Measurements from ENCODE around the gene MUL1.
A peak's percentile ranks its signal among the peaks of the same experiment; 100 is the strongest.

MUL1 gene

DNA sequence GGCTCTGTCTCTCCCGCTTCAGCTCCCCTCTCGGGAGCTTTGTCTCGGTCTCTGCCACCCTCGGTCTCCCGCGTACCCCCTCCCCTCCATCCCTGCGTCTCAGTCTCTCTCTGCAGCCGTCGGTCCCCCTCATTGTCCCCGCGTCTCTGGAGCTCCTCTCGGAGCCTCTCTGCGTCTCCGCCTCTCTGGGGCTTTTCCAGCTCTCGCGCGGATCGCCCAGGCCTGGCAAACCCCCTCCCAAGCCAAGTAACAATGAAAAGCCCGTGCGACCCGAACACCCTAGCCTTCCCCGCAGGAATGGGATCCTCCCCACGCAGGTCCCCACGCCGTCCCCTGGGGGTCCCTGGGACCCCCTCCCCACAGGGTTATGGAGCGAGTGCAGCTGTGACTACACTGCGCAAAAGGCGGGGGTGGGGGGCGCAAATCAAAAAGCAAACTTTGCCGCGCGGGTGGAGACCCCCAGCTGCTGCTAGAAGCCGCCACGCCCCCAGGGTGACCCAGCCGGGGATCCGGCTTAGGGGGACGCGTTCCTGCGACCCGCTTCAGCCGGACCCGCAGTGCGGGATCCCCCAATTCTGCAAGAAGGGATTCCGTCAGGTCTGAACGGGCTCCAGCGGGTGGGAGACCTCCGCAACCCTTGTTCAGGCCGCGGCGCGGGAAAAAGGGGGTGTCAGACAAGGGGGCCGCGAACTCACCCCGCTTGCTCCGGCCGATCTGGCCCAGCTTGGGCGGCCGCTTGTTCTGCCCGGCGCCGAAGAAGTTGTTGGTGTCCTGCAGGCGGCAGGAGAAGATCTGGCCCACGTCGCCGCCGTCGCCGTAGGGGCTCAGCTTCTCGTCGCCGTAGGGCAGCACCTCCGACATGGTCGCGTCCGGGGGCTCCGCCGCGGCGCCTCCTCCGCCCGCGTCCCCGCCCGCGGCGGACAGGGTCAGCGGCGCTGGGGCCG is 23.2 kb downstream of the MUL1 start:
- DNase-seq: peak; percentile 20

DNA sequence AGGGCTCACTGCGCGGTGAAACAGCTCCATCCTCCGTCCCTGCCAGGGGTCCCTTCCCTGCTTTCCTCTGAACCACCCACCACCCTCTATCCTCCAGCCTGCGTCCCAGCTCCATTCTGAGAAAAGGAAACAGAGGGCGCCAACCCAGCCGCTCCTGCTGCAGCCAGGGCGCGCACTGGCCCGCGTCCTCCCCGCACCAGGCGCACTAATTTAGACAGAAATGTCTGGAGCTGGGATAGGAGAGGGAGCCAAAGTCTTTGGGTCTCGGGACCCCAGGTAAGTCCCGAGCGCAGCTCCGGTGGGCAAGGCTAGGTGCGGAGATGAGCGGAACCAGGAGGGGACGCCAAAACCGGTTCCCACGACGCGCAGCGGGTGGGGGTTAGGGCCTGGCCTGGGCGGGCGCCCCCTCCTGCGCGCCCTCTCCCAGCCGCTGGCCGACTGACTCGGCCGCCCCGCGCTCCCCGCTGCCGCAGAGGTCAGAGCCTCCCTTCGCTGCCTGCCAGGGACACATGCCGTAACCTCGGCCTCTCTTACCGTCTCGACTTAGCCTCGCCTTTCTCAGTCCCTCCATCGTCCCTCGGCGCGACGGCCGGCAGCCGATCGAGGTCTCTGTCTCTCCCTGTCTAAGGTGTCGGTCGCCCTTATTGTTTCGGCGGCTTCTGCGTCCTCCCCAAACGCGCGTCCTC is 24.0 kb downstream of the MUL1 start:
- peak; percentile 28 for DNase-seq

DNA sequence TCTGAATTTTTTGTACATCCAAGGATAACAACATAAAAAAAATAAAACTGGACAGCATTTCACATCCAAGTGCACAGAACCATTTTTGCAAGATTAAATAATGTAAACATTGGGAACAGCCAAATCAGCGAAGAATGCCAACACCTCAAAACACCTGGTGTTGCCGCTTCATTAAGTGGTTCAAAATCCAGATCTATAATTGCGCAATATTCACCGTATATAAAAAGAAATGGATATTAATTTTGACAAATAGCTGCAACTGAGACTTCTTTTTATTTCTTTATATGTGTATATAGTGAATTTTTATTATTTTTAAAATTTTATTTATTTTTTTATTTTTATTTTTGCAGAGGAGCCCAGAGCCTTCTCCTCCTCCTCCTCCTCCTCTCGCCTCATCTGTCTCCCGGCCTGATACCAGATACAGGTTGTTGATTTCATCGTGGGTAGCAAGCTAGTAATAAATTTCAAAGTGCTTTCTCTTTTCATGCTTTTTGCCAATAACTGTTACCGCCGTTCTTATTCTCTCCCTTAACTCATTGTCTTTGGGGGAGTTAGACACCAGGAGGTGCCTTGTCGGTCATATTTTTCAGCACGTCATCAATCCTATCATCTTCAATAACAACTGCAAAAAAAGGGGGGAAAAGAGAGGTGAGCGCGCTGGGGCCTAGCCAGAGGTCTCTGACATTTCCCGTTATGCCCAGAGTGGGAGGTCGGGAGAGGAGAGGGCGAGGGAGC is 24.7 kb downstream of the MUL1 start:
- DNase-seq: no peak

DNA sequence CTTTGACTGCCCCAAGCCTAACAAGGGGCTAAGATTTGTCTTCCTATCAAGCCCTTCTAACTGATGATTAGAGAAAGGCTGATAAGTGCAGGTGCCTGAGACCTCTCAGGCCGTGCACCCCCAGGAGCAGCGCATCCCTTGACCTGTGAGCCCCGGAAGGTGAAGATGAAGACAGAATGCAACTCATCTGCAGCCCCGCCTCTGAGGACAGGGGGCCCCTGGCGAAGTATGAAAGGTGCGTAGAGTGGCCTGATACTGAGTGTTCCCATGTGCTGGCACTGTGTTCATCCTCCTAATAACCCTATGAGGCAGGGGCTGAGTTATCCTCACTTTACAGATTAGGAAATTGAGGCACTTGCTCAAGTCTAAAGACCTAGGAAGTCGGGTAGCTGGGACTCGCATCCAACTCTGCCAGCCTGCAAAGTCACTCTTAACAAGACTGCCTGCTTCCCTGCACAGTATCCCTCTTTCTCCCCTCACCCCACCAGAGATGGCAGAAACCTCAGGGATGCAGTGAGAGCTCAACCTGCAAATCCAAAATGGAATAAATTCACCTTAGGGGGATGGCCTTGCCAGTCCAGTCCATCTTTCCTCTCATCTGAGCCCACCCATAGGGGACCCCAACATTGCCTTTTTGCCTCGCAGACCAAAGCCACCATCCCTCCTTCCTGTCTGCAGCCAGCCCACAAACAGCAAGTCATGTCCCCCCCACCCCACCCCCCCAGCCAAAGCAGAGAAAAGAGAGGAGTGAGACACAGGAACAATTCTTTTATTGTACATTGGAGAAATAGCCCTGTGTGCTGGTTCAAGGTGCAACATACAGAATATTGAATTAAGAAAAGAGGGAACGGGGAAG is 26.1 kb downstream of the MUL1 start:
- no peak for DNase-seq

DNA sequence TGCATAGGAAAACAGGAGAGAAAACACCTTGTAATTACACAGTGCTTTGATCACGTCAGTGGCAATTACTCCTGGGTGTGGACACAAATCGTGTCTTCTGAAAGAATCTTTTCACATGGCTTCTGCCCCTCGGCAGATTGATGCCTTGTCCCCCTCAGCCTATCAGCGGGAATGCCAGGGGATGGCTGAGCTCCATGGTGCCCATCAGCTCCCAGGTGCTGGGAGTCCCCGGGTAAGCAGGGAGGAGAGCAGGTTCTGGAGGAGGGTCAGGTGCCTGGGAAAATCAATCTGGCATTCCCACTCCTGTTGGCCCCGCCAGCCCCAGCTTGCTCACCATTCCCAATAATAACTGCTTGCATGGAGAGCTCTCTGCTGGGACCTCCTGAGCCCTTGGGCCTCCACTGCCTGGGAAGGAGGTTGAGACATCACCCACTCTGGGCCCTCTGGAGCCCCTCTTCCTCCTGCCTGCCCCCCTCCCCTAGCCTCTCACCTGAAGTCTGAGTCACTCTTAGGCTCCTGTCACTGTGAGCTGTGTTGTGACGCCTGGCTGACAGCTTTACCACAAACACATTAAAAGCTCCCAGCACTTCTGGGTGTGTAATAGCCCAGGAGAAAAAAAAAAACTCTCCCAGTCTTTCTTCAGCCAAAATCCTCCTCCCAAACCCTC is 26.9 kb downstream of the MUL1 start:
- peak; percentile 87 for DNase-seq

DNA sequence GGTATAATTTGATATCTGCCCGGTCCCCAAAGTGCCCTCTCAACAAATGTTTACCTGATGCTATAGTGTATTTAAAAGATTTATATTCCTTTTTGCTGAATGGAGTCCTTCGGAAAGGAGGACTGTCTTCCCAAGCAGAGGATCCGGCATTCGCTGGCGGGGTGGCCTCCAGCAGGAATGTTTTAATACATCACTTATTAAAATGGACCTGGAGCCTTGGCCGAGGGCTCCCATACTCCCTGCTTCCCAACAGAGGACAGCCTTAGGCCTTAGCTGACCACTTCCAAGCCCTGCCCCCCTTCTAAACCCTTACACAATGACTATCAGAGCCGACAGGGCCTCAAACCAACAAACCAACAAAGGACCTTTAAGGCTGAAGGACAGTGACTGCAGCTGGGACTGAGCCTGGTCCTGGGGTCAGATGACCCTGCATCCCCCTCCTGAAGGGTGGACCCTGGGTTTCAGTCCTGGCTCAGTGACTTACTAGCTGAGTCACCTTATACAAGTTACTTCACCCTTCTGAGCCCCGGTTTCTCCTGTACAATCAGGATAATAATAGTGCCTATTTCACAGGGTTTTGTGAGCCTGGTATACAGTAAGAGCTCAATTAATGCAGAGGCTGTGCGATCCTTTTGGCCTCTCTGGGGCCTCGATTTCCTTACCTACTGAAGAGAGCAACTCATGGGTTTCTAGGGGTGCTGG is 27.6 kb downstream of the MUL1 start:
- no peak for DNase-seq

DNA sequence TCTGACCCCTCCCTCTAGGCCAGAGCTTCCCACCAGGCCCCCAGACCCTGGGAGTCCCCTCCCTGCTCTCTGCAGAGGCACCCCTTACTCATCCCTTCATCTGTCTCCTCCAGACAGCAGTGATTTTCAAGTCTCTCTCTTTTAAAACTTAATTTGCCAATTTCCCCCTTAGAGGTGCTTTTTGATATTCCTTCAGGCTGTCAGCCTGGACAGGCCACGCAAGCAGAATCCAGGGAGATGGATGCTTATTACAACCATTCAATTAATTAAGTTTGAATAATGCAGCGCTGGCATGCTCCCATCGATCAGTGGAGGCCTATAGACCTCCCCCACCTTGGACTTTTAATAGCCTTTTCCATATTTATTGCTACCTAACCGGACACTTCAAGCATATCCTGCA is 28.1 kb downstream of the MUL1 start:
- no peak for DNase-seq

DNA sequence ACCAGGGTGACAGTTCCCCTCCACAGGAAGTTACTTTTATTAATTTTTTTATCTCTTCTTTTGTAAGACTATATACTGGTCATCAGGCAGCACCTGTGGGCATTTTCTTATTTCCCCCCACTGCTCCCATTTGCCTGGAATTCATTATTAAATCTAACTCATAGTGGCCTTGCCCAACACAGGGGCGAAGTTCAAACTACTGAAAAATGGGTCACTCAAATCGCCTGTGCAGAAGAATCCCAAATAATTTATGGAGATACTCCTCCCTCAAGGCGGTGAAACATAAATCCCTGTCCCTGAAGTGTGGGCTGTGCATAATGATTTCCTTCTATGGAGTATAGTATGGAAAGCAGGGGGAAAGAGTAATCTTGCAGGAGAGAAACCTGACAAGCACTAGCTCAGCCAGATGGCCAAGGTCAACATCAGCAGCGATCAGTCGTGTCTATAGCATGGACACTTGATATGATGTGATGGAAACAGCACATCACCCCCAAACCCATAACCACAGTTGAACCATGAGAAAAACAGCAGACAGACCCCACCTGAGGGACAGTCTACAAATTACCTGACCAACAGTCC is 29.8 kb downstream of the MUL1 start:
- DNase-seq: no peak

DNA sequence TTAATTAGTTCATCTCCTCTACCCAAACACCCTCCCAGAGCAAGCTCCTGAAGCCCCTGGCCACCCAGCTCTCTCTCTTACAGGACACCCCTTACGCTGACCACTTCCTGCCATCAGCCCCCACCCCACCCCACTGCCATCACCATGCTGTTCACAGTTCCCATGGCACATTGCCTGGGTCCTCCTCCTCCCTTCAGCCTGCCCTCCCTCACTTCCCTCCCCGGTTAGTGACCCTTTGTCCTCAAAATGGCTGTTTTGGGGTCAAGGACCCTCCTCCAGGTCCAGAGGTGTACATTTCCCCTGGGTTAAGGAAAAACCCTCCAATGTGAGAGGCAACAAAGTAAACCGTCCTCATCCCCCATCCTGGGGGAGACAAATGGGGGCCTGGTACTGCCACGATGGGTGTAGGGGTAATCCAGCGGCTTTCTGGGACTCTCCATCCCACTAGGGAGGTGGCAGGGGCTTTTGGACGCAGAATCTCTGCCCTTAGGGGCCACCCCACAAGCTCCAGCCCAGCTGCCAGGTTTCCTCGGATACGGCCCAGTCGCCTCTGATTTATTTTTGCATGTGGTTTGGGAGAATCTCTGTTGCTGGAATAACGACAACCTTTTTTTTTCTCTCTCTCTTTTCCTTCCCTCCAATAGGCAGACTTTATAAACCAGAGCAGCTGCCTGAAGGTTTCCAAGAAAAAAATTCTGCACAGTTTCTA is 30.4 kb downstream of the MUL1 start:
- DNase-seq: no peak

DNA sequence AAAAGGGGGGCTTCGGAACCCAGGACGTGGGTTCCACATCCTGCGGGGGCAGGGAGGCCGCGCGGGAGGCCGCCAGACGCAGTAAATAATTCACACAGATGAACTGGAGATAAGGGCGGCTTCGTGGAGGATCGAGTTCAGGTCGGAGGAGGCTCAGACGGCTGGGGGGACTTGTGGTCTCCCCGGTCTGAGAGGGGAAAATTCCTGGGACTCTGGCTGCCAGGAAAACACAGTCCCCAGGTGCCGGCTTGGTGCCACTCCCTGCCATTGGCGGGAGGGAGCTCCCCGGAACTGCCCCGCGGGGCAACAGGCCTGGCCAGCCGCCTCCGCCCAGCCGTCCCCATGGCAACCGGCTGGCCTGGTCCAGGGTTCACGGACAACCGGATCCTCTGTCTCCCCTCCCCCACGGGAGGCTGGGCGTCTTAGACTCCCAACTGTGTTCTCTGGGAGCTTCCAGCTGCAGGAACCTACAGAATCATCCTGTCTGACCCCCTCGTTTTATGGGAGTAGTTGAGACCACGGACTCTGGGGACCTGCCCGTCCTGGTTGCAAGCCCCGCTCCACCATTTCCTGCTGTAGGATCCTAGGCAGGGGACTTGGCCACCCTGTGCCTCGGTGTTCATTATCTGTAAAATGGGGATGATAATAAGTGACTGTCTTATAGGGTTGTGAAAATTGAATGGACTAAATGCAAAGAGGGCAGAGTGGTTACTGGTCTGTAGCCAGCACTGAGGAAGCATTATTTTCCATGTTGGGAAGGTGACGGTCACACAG is 31.5 kb downstream of the MUL1 start:
- peak; percentile 87 for DNase-seq

DNA sequence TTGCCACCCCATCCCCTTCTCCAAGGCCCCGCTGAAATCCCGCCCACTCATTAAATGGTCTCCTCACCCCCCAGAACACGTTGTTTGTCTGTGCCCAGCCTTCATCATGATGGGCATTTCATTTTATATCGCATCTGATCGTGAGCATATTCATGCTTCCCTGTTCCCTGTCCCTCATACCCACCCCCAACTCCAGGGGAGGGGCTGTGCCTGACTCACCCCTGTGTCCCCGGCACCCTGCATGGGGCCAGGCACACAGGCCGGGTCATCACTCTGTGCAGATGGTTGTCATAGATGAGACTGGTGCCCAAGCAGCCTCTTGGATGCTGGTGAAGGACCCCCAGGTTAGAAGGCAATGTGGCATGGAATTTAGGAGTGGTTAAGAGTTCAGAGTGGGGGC is 33.0 kb downstream of the MUL1 start:
- DNase-seq: no peak

DNA sequence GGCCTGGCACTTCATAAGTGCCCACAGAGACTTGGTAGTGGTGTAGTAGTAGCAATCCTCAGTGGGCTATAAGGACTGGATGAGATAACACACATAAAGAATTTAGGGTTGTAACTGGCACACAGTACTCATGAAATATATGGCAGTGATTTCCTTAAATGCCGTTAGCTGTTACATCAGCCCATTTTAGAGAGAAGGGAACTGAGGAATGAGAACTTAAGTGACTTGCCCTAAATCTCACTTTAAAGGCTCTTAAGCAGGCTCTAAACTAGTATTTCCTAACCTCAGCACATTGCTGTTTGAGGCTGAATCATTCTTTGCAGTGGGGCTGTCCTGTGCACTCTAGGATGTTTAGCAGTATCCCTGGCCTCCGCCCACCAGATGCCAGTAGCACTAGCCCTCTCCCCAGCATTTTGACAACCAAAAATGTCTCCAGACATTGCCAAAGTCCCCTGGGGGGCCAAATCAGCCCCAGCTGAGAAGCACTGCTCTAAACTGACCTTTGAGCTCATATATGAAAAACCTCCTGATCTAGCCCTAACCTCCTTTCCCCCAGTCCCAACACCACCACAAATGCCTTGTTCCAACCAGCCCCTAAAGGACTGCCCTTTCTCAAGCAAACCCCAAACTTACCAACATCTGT is 33.5 kb downstream of the MUL1 start:
- no peak for DNase-seq

DNA sequence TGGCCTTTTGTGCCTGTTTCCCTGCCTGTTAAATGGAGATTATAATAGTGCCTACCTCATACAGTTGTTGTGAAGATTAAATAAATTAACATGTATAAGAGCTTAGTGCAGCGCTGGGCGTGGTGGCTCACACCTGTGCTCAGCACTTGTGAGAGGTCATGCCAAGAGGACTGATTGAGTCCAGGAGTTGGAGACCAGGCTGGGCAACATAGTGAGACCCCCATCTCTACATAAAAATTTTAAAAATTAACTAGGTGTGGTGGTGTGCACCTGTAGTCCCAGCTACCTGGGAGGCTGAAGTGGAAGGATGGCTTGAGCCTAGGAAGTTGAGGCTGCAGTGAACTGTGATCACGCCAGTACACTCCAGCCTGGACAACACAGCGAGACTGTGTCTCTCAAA is 34.1 kb downstream of the MUL1 start:
- DNase-seq: no peak

DNA sequence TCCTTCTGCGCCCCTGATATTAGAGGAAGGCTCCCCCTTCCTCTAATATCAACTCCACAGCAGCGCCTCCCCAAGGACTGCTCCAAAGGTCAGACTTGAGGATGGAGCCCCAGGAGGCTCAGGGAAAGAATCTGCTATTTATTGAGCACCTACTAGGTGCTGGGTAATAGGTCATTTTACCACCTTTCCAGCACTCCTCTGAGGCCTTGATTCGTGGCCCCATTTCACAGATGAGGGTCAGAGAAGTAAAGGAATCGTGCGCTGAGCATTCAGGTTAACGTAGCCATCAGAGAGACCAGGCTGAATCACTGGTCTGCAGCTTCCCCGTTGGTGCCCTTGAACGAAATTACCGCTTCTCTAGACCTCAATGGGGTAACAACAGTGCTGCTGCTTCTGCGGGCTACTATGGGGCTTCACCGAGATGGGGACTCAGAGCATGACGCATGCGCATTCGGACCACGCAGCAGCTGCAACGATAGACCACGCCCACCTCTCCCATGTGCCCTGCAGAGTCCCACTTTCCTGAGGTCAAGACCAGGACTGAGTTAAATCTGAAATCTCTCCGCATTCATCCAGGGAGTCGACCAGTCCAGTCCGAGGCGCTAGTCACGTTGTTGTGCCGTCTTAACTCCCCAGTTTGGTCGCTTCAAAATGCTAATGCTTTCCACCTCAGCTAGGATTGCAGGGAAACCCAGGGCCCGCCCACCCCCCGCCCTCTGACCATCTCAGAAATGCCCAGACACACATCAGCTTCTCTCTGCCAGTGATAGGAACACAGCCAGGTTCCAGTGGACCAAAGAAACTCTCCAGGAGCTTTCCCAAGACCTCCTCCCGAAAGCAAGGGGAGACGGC is 34.9 kb downstream of the MUL1 start:
- no peak for DNase-seq

DNA sequence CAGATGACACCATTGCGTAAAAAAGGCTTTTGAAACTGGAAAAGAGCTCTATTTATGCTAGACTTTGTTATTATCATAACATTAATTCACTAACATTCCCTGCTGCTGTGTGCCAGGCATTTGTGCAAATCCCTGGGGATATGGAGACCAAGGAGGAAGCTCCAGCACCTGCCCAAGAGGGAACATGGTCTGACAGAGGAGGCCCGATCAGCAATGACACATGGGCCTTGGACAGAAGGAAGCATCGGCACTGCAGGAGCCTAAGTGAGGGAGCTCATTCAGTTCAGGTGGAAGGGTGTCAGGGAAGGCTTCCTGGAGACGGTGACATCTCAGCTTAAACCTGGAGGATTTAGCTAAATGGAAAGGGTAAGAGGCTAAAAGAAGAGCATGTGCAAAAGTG is 35.8 kb downstream of the MUL1 start:
- DNase-seq: no peak

DNA sequence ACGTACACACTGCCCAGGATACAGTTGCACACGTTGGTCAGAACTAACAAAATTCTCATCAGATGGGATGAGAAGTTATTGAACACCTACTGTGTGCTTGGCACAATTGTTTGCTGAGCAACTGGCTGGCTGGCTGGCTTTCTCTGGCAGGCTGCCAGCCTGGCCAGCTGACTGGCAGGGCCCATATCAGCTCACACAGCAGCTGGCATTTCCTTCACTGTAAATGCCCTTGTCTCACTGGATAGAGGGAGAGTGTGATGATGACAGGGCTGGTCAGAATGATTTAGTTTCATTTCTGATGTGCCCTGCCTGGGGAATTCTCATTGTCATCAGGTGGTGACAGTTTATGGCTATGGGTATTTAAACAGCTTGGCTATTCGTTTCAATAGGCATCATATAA is 37.8 kb downstream of the MUL1 start:
- peak; percentile 74 for DNase-seq

DNA sequence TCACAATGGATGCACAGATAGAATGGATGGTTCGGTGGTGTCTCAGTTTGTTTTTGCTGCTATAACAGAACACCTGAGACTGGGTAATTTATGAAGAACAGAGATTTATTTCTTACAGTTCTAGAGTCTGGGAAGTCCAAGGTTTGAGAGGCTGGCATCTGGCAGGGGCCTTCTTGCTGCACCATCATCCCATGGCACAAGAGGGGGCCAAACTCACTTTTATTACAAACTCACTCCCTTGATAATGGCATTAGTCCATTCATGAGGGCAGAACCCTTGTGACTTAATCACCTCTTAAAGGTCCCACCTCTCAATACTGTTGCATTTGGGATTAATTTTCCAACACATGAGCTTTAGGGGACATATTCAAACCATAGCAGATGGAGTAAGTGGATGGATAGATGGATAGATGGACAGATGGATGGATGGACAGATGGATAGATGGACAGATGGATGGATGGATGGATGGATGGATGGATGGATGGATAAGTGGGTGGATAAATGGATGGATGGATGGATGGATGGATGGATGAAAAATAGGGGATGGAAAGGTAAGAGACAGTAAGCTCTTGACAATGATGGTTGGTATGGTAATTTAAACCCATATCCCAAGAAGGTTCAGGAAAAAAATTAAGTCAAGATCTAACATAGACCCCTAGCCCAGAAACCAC is 38.4 kb downstream of the MUL1 start:
- no peak for DNase-seq
